GM12875 (cell line): Measurements from ENCODE around the gene C2CD3.

Experiments
- H3K4me3 ChIP-seq: one replicate; pipeline ENCODE4 v1.5.1; 2011; ENCODE audit warnings: low read depth, low read length, control low read depth
- CTCF ChIP-seq: IDR thresholded peaks from 2 replicates; pipeline ENCODE4 v1.5.1; 2011; ENCODE audit warnings: low read depth, mild to moderate bottlenecking, control low read depth, inconsistent platforms, low read length, moderate library complexity, borderline replicate concordance; ENCODE audit not compliant: insufficient read depth

C2CD3 gene

GRCh38 chr11:74162681-74163467, 7.9 kb downstream of the C2CD3 start:
- no peak for TF ChIP-seq CTCF

GRCh38 chr11:74159642-74160041, 11.2 kb downstream of the C2CD3 start:
- H3K4me3 ChIP-seq = no peak overlapping the region
- TF ChIP-seq CTCF = no peak

More at GRCh38 chr11:74162681-74163467, 7.9 kb downstream of the C2CD3 start:
- H3K4me3 ChIP-seq = no peak overlapping the region

GRCh38 chr11:74157169-74157568, 13.6 kb downstream of the C2CD3 start:
- TF ChIP-seq CTCF = no peak
- no peak overlapping the region for H3K4me3 ChIP-seq

- TF ChIP-seq CTCF = no peak
- no peak overlapping the region for H3K4me3 ChIP-seq
These were observed 16.1 kb downstream of the C2CD3 start for GRCh38 chr11:74154620-74155281.

- no peak for TF ChIP-seq CTCF
- H3K4me3 ChIP-seq = no peak overlapping the region
These were observed 17.6 kb downstream of the C2CD3 start for GRCh38 chr11:74153224-74153623.

GRCh38 chr11:74147199-74147929, 23.4 kb downstream of the C2CD3 start:
- TF ChIP-seq CTCF = no peak
- no peak overlapping the region for H3K4me3 ChIP-seq
